K562 (cell line): ENCODE results near the gene BACH1. TPM values are rescaled to one million over a fixed set of nuclear protein-coding genes. Genes with fewer than 3 reads are reported as not detected.

Source experiments
- ATAC-seq: fragments of 200-7000 bp; cut with Tn5 transposase; 3 replicates; pipeline ENCODE4 v1.9.1; 2020; ENCODE audit warnings: moderate library complexity
- BruUV-seq: library from RNA; stranded (reverse); fragments of 400-500 nt; replicated peaks from 2 replicates; lab custom pipeline; 2021; lab: Mats Ljungman, UMichigan
- CTCF ChIA-PET: fragments of 300-600 bp; formaldehyde crosslinking; extraction: SDS; loops from one replicate; lab custom pipeline; 2021; ENCODE audit warnings: low intra/inter-chr PET ratio; lab: Yijun Ruan, JAX
- POLR2A ChIA-PET: fragments of 300-600, 350-650 bp; sonication (Branson Sonifier 250); formaldehyde crosslinking; extraction: SDS; loops from one replicate; lab custom pipeline; 2021; ENCODE audit warnings: antibody characterized with exemption, inconsistent platforms; lab: Yijun Ruan, JAX
- DNase-seq, 4 experiments: peaks; one replicate each; pipeline versions ENCODE4 v3.0.0 to v3.0.0-alpha.2; 2011 to 2018; ENCODE audit warnings: low spot score in 3 of 4, mixed read lengths in 3 of 4; ENCODE audit errors: extremely low read depth in 1 of 4
- FAIRE-seq: peaks from 2 replicates; lab custom pipeline; 2011; peaks lifted over from hg19 to GRCh38; lab: Jason Lieb, UNC
- H2AFZ ChIP-seq: 2 replicates; pipeline ENCODE4 v1.6.0; 2011; ENCODE audit warnings: low read depth, low read length, control low read depth, inconsistent platforms
- H3K27ac ChIP-seq: fragments of 200-600 bp; 3 replicates; pipeline ENCODE4 v1.8.0; 2011; ENCODE audit warnings: low read depth, mild to moderate bottlenecking, control low read depth, inconsistent platforms, low read length, moderate library complexity, mixed read lengths; ENCODE audit errors: extremely low read depth
- H3K27me3 ChIP-seq, 2 experiments: fragments of 300-600 bp in 1 of 2; 2 replicates in 1 of 2; 3 replicates in 1 of 2; pipeline versions ENCODE4 v1.6.0 to v1.8.0; 2011; ENCODE audit warnings: inconsistent platforms in 2 of 2, low read length in 2 of 2, mild to moderate bottlenecking in 1 of 2, mixed read lengths in 1 of 2, moderate library complexity in 1 of 2; ENCODE audit not compliant: control insufficient read depth in 2 of 2, insufficient read depth in 2 of 2
- H3K36me3 ChIP-seq: fragments of 300-600 bp; 3 replicates; pipeline ENCODE4 v1.8.0; 2011; ENCODE audit warnings: mild to moderate bottlenecking, low read length, inconsistent platforms; ENCODE audit not compliant: control insufficient read depth, insufficient read depth
- H3K4me1 ChIP-seq, 2 experiments: fragments of 200-600 bp in 1 of 2; replicated peaks in 1 of 2; 2 replicates in 1 of 2; 3 replicates in 1 of 2; pipeline versions ENCODE4 v1.5.1 to v1.8.0; 2011; ENCODE audit warnings: inconsistent platforms in 2 of 2, low read length in 2 of 2, mild to moderate bottlenecking in 1 of 2, mixed read lengths in 1 of 2, moderate library complexity in 1 of 2; ENCODE audit not compliant: control insufficient read depth in 2 of 2, insufficient read depth in 2 of 2
- H3K4me2 ChIP-seq: 2 replicates; pipeline ENCODE4 v1.6.1; 2011; ENCODE audit warnings: low read length, control low read depth, inconsistent platforms, mixed read lengths; ENCODE audit not compliant: insufficient read depth
- H3K4me3 ChIP-seq: fragments of 200-600 bp; sonication (generic), shearing (Covaris generic); 2 replicates; pipeline ENCODE4 v1.5.1; 2016; ENCODE audit warnings: control low read depth, inconsistent platforms
- H3K79me2 ChIP-seq: fragments of 200-600 bp; 3 replicates; pipeline ENCODE4 v1.8.0; 2011; ENCODE audit warnings: low read length, inconsistent platforms; ENCODE audit not compliant: control insufficient read depth, insufficient read depth
- H3K9ac ChIP-seq, 2 experiments: 2 replicates each; pipeline versions ENCODE4 v1.6.0 to v1.6.1; 2011; ENCODE audit warnings: low read depth in 2 of 2, low read length in 2 of 2, control low read depth in 1 of 2, inconsistent platforms in 1 of 2, mild to moderate bottlenecking in 1 of 2, mixed read lengths in 1 of 2; ENCODE audit not compliant: insufficient read depth in 1 of 2
- H3K9me1 ChIP-seq: one replicate; pipeline ENCODE4 v1.6.0; 2011; ENCODE audit warnings: inconsistent platforms, mild to moderate bottlenecking, low read length, moderate library complexity; ENCODE audit not compliant: control insufficient read depth, insufficient read depth
- H3K9me3 ChIP-seq: replicated peaks from 2 replicates; pipeline ENCODE4 v1.5.1; 2011; ENCODE audit warnings: low read depth, low read length, inconsistent platforms; ENCODE audit not compliant: control insufficient read depth, insufficient read depth
- H4K20me1 ChIP-seq: replicated peaks from 2 replicates; pipeline ENCODE4 v1.6.1; 2011; ENCODE audit warnings: low read length, inconsistent platforms, mixed read lengths; ENCODE audit not compliant: control insufficient read depth, insufficient read depth
- ARHGAP35 ChIP-seq: fragments of 450-650 bp; IDR thresholded peaks from 2 replicates; pipeline ENCODE4 v1.6.1; 2018; ENCODE audit not compliant: partially characterized antibody
- ARID3B ChIP-seq: fragments of 250-450 bp; sonication (Bioruptor Pico); IDR thresholded peaks from 2 replicates; pipeline ENCODE4 v1.4.0; 2020; ENCODE audit warnings: borderline replicate concordance
- ATF7 ChIP-seq: fragments of 450-650 bp; IDR thresholded peaks from 2 replicates; pipeline ENCODE4 v1.7.1; 2014; ENCODE audit warnings: mild to moderate bottlenecking, moderate library complexity
- CEBPB ChIP-seq: fragments of 450-650 bp; IDR thresholded peaks from 2 replicates; pipeline ENCODE4 v1.6.1; 2016; ENCODE audit warnings: missing genetic modification characterization, missing compliant biosample characterization
- DACH1 ChIP-seq: fragments of 450-650 bp; IDR thresholded peaks from 2 replicates; pipeline ENCODE4 v1.6.1; 2018; ENCODE audit not compliant: partially characterized antibody
- EGR1 ChIP-seq: fragments of 450-650 bp; conservative IDR thresholded peaks from 2 replicates; pipeline ENCODE4 v1.6.1; 2017; ENCODE audit warnings: mild to moderate bottlenecking
- ELF2 ChIP-seq: fragments of 250-450 bp; sonication (Bioruptor Pico); IDR thresholded peaks from 2 replicates; pipeline ENCODE4 v1.5.0; 2021; ENCODE audit warnings: mild to moderate bottlenecking
- JUND ChIP-seq, 2 experiments: IDR thresholded peaks; 2 replicates in 1 of 2; 3 replicates in 1 of 2; pipeline ENCODE4 v1.6.1; 2011; ENCODE audit warnings: borderline replicate concordance in 2 of 2, low read depth in 2 of 2, low read length in 2 of 2, improper control_type of control experiment in 1 of 2, missing biosample characterization in 1 of 2, missing genetic modification characterization in 1 of 2, missing genetic modification reagents in 1 of 2
- MCM5 ChIP-seq: fragments of 450-650 bp; IDR thresholded peaks from 2 replicates; pipeline ENCODE4 v1.6.1; 2016; ENCODE audit warnings: low read depth
- MLLT1 ChIP-seq, 2 experiments: fragments of 450-650 bp; IDR thresholded peaks; 2 replicates each; pipeline ENCODE4 v1.6.1; 2016
- NRF1 ChIP-seq, 2 experiments: fragments of 450-650 bp; IDR thresholded peaks in 1 of 2; conservative IDR thresholded peaks in 1 of 2; 2 replicates each; pipeline ENCODE4 v1.6.1; 2014; ENCODE audit warnings: mild to moderate bottlenecking in 2 of 2
- PTRF ChIP-seq: fragments of 450-650 bp; IDR thresholded peaks from 2 replicates; pipeline ENCODE4 v1.6.1; 2016; ENCODE audit warnings: mild to moderate bottlenecking, missing genetic modification characterization, missing compliant biosample characterization
- RBM14 ChIP-seq: fragments of 200-400 bp; formaldehyde crosslinking; IDR thresholded peaks from 2 replicates; pipeline ENCODE4 v1.6.1; 2018; ENCODE audit warnings: low read depth, mild to moderate bottlenecking, low read length, moderate library complexity, borderline replicate concordance; ENCODE audit not compliant: insufficient read depth
- TAF1 ChIP-seq: IDR thresholded peaks from 2 replicates; pipeline ENCODE4 v1.6.1; 2011; ENCODE audit warnings: mild to moderate bottlenecking, low read length, moderate library complexity; ENCODE audit not compliant: insufficient read depth, control insufficient read depth, severe bottlenecking; ENCODE audit errors: extremely low read depth
- ZNF239 ChIP-seq: fragments of 250-450 bp; sonication (Bioruptor Pico); IDR thresholded peaks from 2 replicates; pipeline ENCODE4 v1.4.0; 2020; ENCODE audit warnings: mild to moderate bottlenecking
- ZNF263 ChIP-seq: sonication (generic); formaldehyde crosslinking; IDR thresholded peaks from 2 replicates; pipeline ENCODE4 v1.8.0; 2022; ENCODE audit warnings: mild to moderate bottlenecking, missing genetic modification reagents, borderline replicate concordance
- ZNF347 ChIP-seq: fragments of 450-650 bp; formaldehyde crosslinking; IDR thresholded peaks from 2 replicates; pipeline ENCODE4 v1.4.0; 2020; ENCODE audit warnings: low read depth, mild to moderate bottlenecking, moderate library complexity
- ZNF785 ChIP-seq: fragments of 250-450 bp; sonication (Bioruptor Pico); IDR thresholded peaks from 2 replicates; pipeline ENCODE4 v1.4.0; 2020; ENCODE audit warnings: mild to moderate bottlenecking
- in situ Hi-C: fragments of 300-500 bp; cut with MboI; formaldehyde crosslinking; loops from 4 replicates; pipeline ENCODE4 v1.15.0; 2018; ENCODE audit warnings: inconsistent platforms, mixed read lengths
- intact Hi-C: fragments of 100-400 bp; cut with micrococcal nuclease; formaldehyde crosslinking; loops from 2 replicates; pipeline ENCODE4 v1.14.2; 2022
- polyA plus RNA-seq, 8 experiments: library from polyadenylated mRNA; depleted of rRNA in 4 of 8; stranded (reverse) in 5 of 8; unstranded in 3 of 8; fragments of >200 nt; fragmentation: Nextera tagmentation in 2 of 8; fragmentation: Illumina TruSeq in 1 of 8; extraction: Ambion mirVana in 2 of 8; extraction: Trizol in 1 of 8; gene quantifications; 2 replicates each; pipeline versions ENCODE4 v1.2.1 to v1.2.3, GENCODE V29; 2011 to 2014; ENCODE audit warnings: inconsistent platforms in 1 of 8, missing spikeins in 1 of 8
- total RNA-seq, 7 experiments: library from RNA; depleted of rRNA in 6 of 7; stranded (reverse); fragments of >200 nt in 6 of 7; fragmentation: Illumina TruSeq in 2 of 7; extraction: Trizol in 2 of 7; gene quantifications; 2 replicates each; pipeline versions ENCODE4 v1.2.1 to v1.2.3, GENCODE V29; 2011 to 2021; ENCODE audit warnings: low replicate concordance in 1 of 7
- TF ChIP-seq, protein P1 (sequence below): sonication (generic); formaldehyde crosslinking; IDR thresholded peaks from 2 replicates; pipeline ENCODE4 v1.9.0; 2022; ENCODE audit warnings: mild to moderate bottlenecking, missing genetic modification reagents

BACH1 gene
- total and polyA plus RNA-seq, 9 of the 15 experiments (the other 6 are each of a cell fraction or from before 2014, with no cell fraction given): 10.6 to 58.5 (median 28.6) TPM

DNA sequence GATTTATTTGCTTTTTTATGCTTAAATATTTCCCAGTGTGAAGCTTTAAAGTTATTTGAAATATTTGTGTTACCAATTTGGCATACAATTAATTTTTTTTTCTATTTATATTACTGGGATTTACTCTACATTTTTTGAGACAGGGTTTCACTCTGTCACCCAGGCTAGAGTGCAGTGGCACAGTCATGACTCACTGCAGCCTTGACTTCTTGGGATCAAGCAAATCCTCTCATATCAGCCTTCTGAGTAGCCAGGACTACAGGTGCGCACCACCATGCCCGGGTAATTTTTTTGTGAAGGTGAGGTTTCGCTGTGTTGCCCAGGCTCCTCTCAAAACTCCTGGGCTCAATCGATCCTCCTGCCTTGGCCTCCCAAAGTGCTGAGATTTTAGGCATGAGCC, 39.5 kb downstream of the BACH1 start (continued):
- TF ChIP-seq ZNF785 (CRISPR knock-in tag) (no peak), NRF1 (conservative IDR thresholded peaks at IDR 0.05 in 1 of 2, IDR thresholded peaks at IDR 0.05 in 1 of 2) (no peak), DACH1 (no peak), MCM5 (no peak)

DNA sequence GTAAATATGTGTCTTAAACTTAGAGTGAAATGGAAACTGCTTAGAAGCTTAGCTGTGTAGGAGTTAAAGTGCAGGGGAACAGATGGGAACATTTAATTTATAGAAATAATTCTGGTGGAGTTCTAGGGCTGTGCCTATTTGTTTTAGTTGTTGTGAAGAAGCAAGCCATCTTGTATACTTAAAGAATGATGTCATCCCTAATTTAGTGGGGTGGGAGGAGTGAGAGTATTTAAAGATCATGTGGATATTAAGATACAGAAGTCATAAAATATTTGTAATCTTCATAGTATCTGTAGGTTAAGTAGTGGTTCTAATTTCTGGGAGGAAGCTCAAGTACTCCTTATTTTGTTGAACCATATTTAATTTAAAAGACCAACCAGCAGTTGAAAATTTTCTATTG, 41.5 kb downstream of the BACH1 start:
- POLR2A ChIA-PET: interaction anchor here (0.8 to 1.6 kb wide), 4 partner anchors 8 to 41 kb away, joined by 3 to 5 read pairs (median 4); no protein-coding TSS in a partner anchor
- FAIRE-seq: no peak
- H3K4me2 ChIP-seq: no peak overlapping the region
- H3K27me3 ChIP-seq: no peaks in the 10 kb centered on the region
- no TSS peak for BruUV-seq
- no peaks in the 10 kb centered on the region for H3K9me1 ChIP-seq
- in situ Hi-C loops: no loop called here
- H3K79me2 ChIP-seq: peaks cover 75% of the 10 kb centered on the region
- no peak overlapping the region for H2AFZ ChIP-seq
- no peak overlapping the region for H3K4me3 ChIP-seq
- no peaks in the 10 kb centered on the region for H3K9me3 ChIP-seq
- H4K20me1 ChIP-seq: no peaks in the 10 kb centered on the region
- no peak overlapping the region for H3K27ac ChIP-seq
- intact Hi-C loops: loop anchor here (5.0 to 10.0 kb wide), 2 partner anchors 38 to 245 kb away; no protein-coding TSS in a partner anchor
- peaks cover 2 to 12% of the 10 kb centered on the region in 2 experiments; a peak in 3 of 5 replicates for H3K4me1 ChIP-seq
- no peak for ATAC-seq
- no peak for DNase-seq
- H3K36me3 ChIP-seq: peaks cover 56% of the 10 kb centered on the region
- no peak overlapping the region for H3K9ac ChIP-seq
- CTCF ChIA-PET: no interaction called here
- TF ChIP-seq CEBPB (tag) (no peak), MLLT1 (IDR thresholded peaks at IDR 0.05) (no peak), TAF1 (no peak), PTRF (no peak), JUND (IDR thresholded peaks at IDR 0.05; ENCODE audit: borderline replicate concordance, low read depth, low read length) (peak; percentile 22; the same call in 1 of the 2 replicates), JUND (tag; IDR thresholded peaks at IDR 0.05; ENCODE audit: borderline replicate concordance, low read depth, low read length) (peak; percentile 42; the same call in 1 of the 3 replicates), ATF7 (peak; percentile 86; the same call in 1 of the 2 replicates), ARHGAP35 (no peak), ZNF239 (no peak), EGR1 (no peak), RBM14 (no peak), ZNF347 (CRISPR knock-in tag) (no peak), ELF2 (no peak), ARID3B (CRISPR knock-in tag) (no peak), ZNF263 (CRISPR knock-in tag) (no peak)
- TF ChIP-seq, protein P1, sequence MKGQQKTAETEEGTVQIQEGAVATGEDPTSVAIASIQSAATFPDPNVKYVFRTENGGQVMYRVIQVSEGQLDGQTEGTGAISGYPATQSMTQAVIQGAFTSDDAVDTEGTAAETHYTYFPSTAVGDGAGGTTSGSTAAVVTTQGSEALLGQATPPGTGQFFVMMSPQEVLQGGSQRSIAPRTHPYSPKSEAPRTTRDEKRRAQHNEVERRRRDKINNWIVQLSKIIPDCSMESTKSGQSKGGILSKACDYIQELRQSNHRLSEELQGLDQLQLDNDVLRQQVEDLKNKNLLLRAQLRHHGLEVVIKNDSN (CRISPR knock-in tag): no peak
